HepG2 (cell line): ENCODE data around the gene KCNE5. TPM values are rescaled to one million over a fixed set of nuclear protein-coding genes. Genes with fewer than 3 reads are reported as not detected.
A peak's percentile ranks its signal among the peaks of the same experiment; 100 is the strongest.
"Not testable (repeated sequence)": the region's sequence is repeated elsewhere in the genome, so short reads cannot be mapped to it uniquely, and the experiment has no call there.

Experiments used
- ATAC-seq: fragments of 200-7000 bp; cut with Tn5 transposase; 3 replicates; pipeline ENCODE4 v1.9.1; 2020; ENCODE audit warnings: mild to moderate bottlenecking, moderate library complexity
- BruUV-seq: library from RNA; stranded (reverse); fragments of 400-500 nt; replicated peaks from 2 replicates; lab custom pipeline; 2021; lab: Mats Ljungman, UMichigan
- CTCF ChIA-PET: fragments of 300-600 bp; formaldehyde crosslinking; extraction: SDS; loops from one replicate; lab custom pipeline; 2021; ENCODE audit warnings: low total read pairs, inconsistent platforms, low intra/inter-chr PET ratio; lab: Yijun Ruan, JAX
- POLR2A ChIA-PET: fragments of 350-600 bp; sonication (Branson Sonifier 250); formaldehyde crosslinking; loops from one replicate; lab custom pipeline; 2020; ENCODE audit warnings: antibody characterized with exemption, inconsistent platforms; lab: Yijun Ruan, JAX
- DNase-seq: peaks from one replicate; pipeline ENCODE4 v3.0.0-alpha.2; 2015; ENCODE audit warnings: low spot score
- FAIRE-seq: peaks from 3 replicates; lab custom pipeline; 2011; peaks lifted over from hg19 to GRCh38; lab: Jason Lieb, UNC
- H2AFZ ChIP-seq: one replicate; pipeline ENCODE4 v1.6.1; 2011; ENCODE audit warnings: low read length, inconsistent platforms
- H3K27ac ChIP-seq: fragments of 300-600 bp; 3 replicates; pipeline ENCODE4 v1.8.0; 2011; ENCODE audit warnings: mixed run types, mild to moderate bottlenecking, mixed read lengths, low read length, inconsistent platforms; ENCODE audit not compliant: insufficient read depth; ENCODE audit errors: extremely low read length
- H3K27me3 ChIP-seq, 2 experiments: fragments of 200-600 bp in 1 of 2; 2 replicates in 1 of 2; 3 replicates in 1 of 2; pipeline versions ENCODE4 v1.6.0 to v1.8.0; 2011; ENCODE audit warnings: low read length in 2 of 2, mild to moderate bottlenecking in 2 of 2, moderate library complexity in 2 of 2, inconsistent platforms in 1 of 2; ENCODE audit not compliant: insufficient read depth in 2 of 2, control insufficient read depth in 1 of 2
- H3K36me3 ChIP-seq, 2 experiments: fragments of 200-600 bp in 1 of 2; replicated peaks in 1 of 2; 2 replicates in 1 of 2; 3 replicates in 1 of 2; pipeline versions ENCODE4 v1.5.1 to v1.8.0; 2011; ENCODE audit warnings: low read length in 2 of 2, inconsistent platforms in 1 of 2; ENCODE audit not compliant: insufficient read depth in 2 of 2, control insufficient read depth in 1 of 2
- H3K4me1 ChIP-seq: 2 replicates; pipeline ENCODE4 v1.5.1; 2012; ENCODE audit warnings: low read length, inconsistent platforms; ENCODE audit not compliant: insufficient read depth
- H3K4me2 ChIP-seq: 2 replicates; pipeline ENCODE4 v1.6.0; 2011; ENCODE audit warnings: low read depth, low read length, inconsistent platforms
- H3K4me3 ChIP-seq, 3 experiments: fragments of 200-600 bp in 1 of 3; sonication (generic), shearing (Covaris generic) in 1 of 3; replicated peaks in 1 of 3; 2 replicates each; pipeline ENCODE4 v1.5.1; 2011 to 2016; ENCODE audit warnings: low read length in 3 of 3, inconsistent platforms in 2 of 3, low read depth in 2 of 3, mild to moderate bottlenecking in 2 of 3, control low read depth in 1 of 3, mixed read lengths in 1 of 3; ENCODE audit not compliant: insufficient read depth in 1 of 3
- H3K79me2 ChIP-seq: one replicate; pipeline ENCODE4 v1.6.1; 2011; ENCODE audit warnings: low read length, inconsistent platforms; ENCODE audit not compliant: insufficient read depth
- H3K9ac ChIP-seq: 2 replicates; pipeline ENCODE4 v1.6.0; 2011; ENCODE audit warnings: mild to moderate bottlenecking, low read depth, low read length, inconsistent platforms; ENCODE audit not compliant: insufficient read depth
- H3K9me3 ChIP-seq: 2 replicates; pipeline ENCODE4 v1.5.1; 2012; ENCODE audit warnings: mild to moderate bottlenecking, low read length
- H4K20me1 ChIP-seq: 2 replicates; pipeline ENCODE4 v1.6.0; 2011; ENCODE audit warnings: inconsistent platforms, mild to moderate bottlenecking, low read length, moderate library complexity; ENCODE audit not compliant: insufficient read depth
- PAF1 ChIP-seq: IDR thresholded peaks from 2 replicates; pipeline ENCODE4 v1.6.1; 2016; ENCODE audit warnings: missing genetic modification reagents, missing compliant biosample characterization
- POLR2G ChIP-seq: fragments of 200-400 bp; formaldehyde crosslinking; IDR thresholded peaks from 2 replicates; pipeline ENCODE4 v1.6.1; 2018; ENCODE audit warnings: mild to moderate bottlenecking, low read depth, low read length, moderate library complexity
- RBM22 ChIP-seq: fragments of 200-400 bp; formaldehyde crosslinking; optimal IDR thresholded peaks from 2 replicates; pipeline ENCODE3; 2017; ENCODE audit warnings: mild to moderate bottlenecking, low read length, moderate library complexity
- SSRP1 ChIP-seq: IDR thresholded peaks from 2 replicates; pipeline ENCODE4 v1.6.1; 2016; ENCODE audit warnings: control low read depth
- ZFX ChIP-seq: sonication (generic); formaldehyde crosslinking; IDR thresholded peaks from 2 replicates; pipeline ENCODE4 v1.4.0; 2020; ENCODE audit warnings: mild to moderate bottlenecking, low read depth, missing genetic modification reagents, moderate library complexity
- ZNF292 ChIP-seq: sonication (generic); formaldehyde crosslinking; IDR thresholded peaks from 2 replicates; pipeline ENCODE4 v1.8.1; 2022; ENCODE audit warnings: mild to moderate bottlenecking, low read depth, missing genetic modification reagents, borderline replicate concordance
- ZNF7 ChIP-seq: IDR thresholded peaks from 2 replicates; pipeline ENCODE4 v1.6.1; 2016; ENCODE audit warnings: missing biosample characterization, missing genetic modification reagents
- WGBS: methylation state at CpG from one replicate; pipeline ENCODE4 v1.1.6; 2017; ENCODE audit warnings: low lambda C conversion rate; 5-methylcytosine and 5-hydroxymethylcytosine counted together
- in situ Hi-C: cut with HindIII; loops from 2 replicates; pipeline ENCODE4 v1.10.0; 2017; ENCODE audit warnings: low pct_unique_long_range_greater_than_20kb; ENCODE audit not compliant: extremely low pct_ligation_motif_present
- intact Hi-C: fragments of 100-400 bp; cut with micrococcal nuclease; formaldehyde crosslinking; loops from one replicate; pipeline ENCODE4 v1.10.0; 2022; ENCODE audit not compliant: unreplicated experiment
- polyA plus RNA-seq, 8 experiments: library from polyadenylated mRNA; depleted of rRNA in 3 of 8; stranded (reverse) in 7 of 8; unstranded in 1 of 8; fragments of >200 nt; fragmentation: Illumina TruSeq in 4 of 8; extraction: Trizol in 4 of 8; gene quantifications; 2 replicates each; pipeline versions ENCODE4 v1.2.1 to v1.2.3, GENCODE V29; 2011 to 2016; ENCODE audit warnings: low read depth in 4 of 8, missing spikeins in 1 of 8, mixed read lengths in 1 of 8; ENCODE audit not compliant: insufficient read depth in 1 of 8
- total RNA-seq, 5 experiments: library from RNA; depleted of rRNA; stranded (reverse); fragments of >200 nt; fragmentation: Illumina TruSeq; extraction: Trizol; gene quantifications; 2 replicates each; pipeline ENCODE4 v1.2.3, GENCODE V29; 2016; ENCODE audit warnings: low read depth in 1 of 5
- TF ChIP-seq, protein P1 (sequence below): sonication (generic); formaldehyde crosslinking; IDR thresholded peaks from 2 replicates; pipeline ENCODE4 v1.5.1; 2020; ENCODE audit warnings: mild to moderate bottlenecking, missing genetic modification reagents

The KCNE5 gene
- total and polyA plus RNA-seq, 2 of the 13 experiments (the other 11 are each of a cell fraction or from before 2014, with no cell fraction given) = 0.33 to 1.4 TPM

DNA sequence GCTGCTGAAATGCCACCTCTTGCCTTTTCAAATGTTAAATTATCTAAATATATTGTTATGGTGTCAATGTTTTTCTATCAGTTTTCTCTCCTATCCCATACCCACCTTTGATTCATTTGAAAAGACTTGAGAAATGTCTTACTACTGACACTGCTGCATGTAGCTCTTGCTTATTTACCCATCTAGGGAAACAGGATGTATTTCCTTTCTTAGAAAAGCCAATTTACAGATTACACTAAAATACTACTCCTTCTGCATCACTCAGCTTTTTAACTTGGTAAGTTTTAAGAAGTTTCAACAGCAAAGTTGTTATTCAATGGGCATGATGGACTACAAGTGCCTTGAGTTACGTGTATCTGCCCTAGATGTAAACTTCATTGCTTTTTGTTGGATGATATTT lies 13.2 kb upstream of the KCNE5 start (continued):
- TF ChIP-seq, protein P1, sequence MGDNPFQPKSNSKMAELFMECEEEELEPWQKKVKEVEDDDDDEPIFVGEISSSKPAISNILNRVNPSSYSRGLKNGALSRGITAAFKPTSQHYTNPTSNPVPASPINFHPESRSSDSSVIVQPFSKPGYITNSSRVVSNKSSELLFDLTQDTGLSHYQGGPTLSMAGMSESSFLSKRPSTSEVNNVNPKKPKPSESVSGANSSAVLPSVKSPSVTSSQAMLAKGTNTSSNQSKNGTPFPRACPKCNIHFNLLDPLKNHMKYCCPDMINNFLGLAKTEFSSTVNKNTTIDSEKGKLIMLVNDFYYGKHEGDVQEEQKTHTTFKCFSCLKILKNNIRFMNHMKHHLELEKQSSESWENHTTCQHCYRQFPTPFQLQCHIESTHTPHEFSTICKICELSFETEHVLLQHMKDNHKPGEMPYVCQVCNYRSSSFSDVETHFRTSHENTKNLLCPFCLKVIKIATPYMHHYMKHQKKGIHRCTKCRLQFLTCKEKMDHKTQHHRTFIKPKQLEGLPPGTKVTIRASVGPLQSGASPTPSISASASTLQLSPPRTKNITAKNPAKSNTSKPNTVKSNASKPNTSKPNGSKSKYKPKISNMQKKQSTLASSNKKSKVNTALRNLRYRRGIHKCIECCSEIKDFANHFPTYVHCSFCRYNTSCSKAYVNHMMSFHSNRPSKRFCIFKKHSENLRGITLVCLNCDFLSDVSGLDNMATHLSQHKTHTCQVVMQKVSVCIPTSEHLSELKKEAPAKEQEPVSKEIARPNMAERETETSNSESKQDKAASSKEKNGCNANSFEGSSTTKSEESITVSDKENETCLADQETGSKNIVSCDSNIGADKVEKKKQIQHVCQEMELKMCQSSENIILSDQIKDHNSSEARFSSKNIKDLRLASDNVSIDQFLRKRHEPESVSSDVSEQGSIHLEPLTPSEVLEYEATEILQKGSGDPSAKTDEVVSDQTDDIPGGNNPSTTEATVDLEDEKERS (CRISPR knock-in tag) = no peak
- no peak for TF ChIP-seq ZNF292 (CRISPR knock-in tag)
- TF ChIP-seq, all 625 proteins: peak for 0

DNA sequence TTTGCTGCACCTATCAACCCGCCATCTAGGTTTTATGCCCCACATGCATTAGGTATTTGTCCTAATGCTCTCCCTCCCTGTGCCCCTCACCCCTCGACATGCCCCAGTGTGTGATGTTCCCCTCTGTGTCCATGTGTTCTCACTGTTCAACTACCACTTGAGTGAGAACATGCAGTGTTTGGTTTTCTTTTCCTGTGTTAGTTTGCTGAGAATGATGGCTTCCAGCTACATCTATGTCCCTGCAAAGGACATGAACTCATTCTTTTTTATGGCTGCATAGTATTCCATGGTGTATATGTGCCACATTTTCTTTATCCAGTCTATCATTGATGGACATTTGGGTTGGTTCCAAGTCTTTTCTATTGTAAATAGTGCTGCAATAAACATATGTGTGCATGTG lies 12.5 kb upstream of the KCNE5 start:
- H3K79me2 ChIP-seq, FAIRE-seq, CTCF ChIA-PET, H3K36me3 ChIP-seq, intact Hi-C loops, in situ Hi-C loops, DNase-seq, H3K9ac ChIP-seq, H3K27me3 ChIP-seq, H3K27ac ChIP-seq, H3K4me2 ChIP-seq, H3K4me1 ChIP-seq, BruUV-seq, H3K4me3 ChIP-seq, ATAC-seq, H3K9me3 ChIP-seq, H2AFZ ChIP-seq, POLR2A ChIA-PET: not testable (repeated sequence)
- 96% methylated on average over 2 of the region's 2 CpGs for WGBS
- TF ChIP-seq RBM22 (peak; percentile 15), ZFX (0 out of 2 replicates have a peak, but pooled peaks have one; percentile 17), POLR2G (peak; percentile 12; the same call in 1 of the 2 replicates), SSRP1 (CRISPR knock-in tag) (peak; percentile 31; the same call in 1 of the 2 replicates), ZNF7 (CRISPR knock-in tag) (peak; percentile 54; the same call in 1 of the 2 replicates), PAF1 (CRISPR knock-in tag) (peak; percentile 57; the same call in 1 of the 2 replicates)
- H4K20me1 ChIP-seq = peaks cover 27% of the 10 kb centered on the region
